K562 (cell line): ENCODE data around the gene MTREX. TPM values are rescaled to one million over a fixed set of nuclear protein-coding genes. Genes with fewer than 3 reads are reported as not detected.

Source experiments
- ATAC-seq: fragments of 200-7000 bp; cut with Tn5 transposase; 3 replicates; pipeline ENCODE4 v1.9.1; 2020; ENCODE audit warnings: moderate library complexity
- BruUV-seq: library from RNA; stranded (reverse); fragments of 400-500 nt; replicated peaks from 2 replicates; lab custom pipeline; 2021; lab: Mats Ljungman, UMichigan
- CTCF ChIA-PET: fragments of 300-600 bp; formaldehyde crosslinking; extraction: SDS; loops from one replicate; lab custom pipeline; 2021; ENCODE audit warnings: low intra/inter-chr PET ratio; lab: Yijun Ruan, JAX
- POLR2A ChIA-PET: fragments of 300-600, 350-650 bp; sonication (Branson Sonifier 250); formaldehyde crosslinking; extraction: SDS; loops from one replicate; lab custom pipeline; 2021; ENCODE audit warnings: antibody characterized with exemption, inconsistent platforms; lab: Yijun Ruan, JAX
- DNase-seq, 4 experiments: peaks; one replicate each; pipeline versions ENCODE4 v3.0.0 to v3.0.0-alpha.2; 2011 to 2018; ENCODE audit warnings: low spot score in 3 of 4, mixed read lengths in 3 of 4; ENCODE audit errors: extremely low read depth in 1 of 4
- FAIRE-seq: peaks from 2 replicates; lab custom pipeline; 2011; peaks lifted over from hg19 to GRCh38; lab: Jason Lieb, UNC
- H2AFZ ChIP-seq: 2 replicates; pipeline ENCODE4 v1.6.0; 2011; ENCODE audit warnings: low read depth, low read length, control low read depth, inconsistent platforms
- H3K27ac ChIP-seq: fragments of 200-600 bp; 3 replicates; pipeline ENCODE4 v1.8.0; 2011; ENCODE audit warnings: low read depth, mild to moderate bottlenecking, control low read depth, inconsistent platforms, low read length, moderate library complexity, mixed read lengths; ENCODE audit errors: extremely low read depth
- H3K27me3 ChIP-seq, 2 experiments: fragments of 300-600 bp in 1 of 2; 2 replicates in 1 of 2; 3 replicates in 1 of 2; pipeline versions ENCODE4 v1.6.0 to v1.8.0; 2011; ENCODE audit warnings: inconsistent platforms in 2 of 2, low read length in 2 of 2, mild to moderate bottlenecking in 1 of 2, mixed read lengths in 1 of 2, moderate library complexity in 1 of 2; ENCODE audit not compliant: control insufficient read depth in 2 of 2, insufficient read depth in 2 of 2
- H3K36me3 ChIP-seq: fragments of 300-600 bp; 3 replicates; pipeline ENCODE4 v1.8.0; 2011; ENCODE audit warnings: mild to moderate bottlenecking, low read length, inconsistent platforms; ENCODE audit not compliant: control insufficient read depth, insufficient read depth
- H3K4me1 ChIP-seq, 2 experiments: fragments of 200-600 bp in 1 of 2; replicated peaks in 1 of 2; 2 replicates in 1 of 2; 3 replicates in 1 of 2; pipeline versions ENCODE4 v1.5.1 to v1.8.0; 2011; ENCODE audit warnings: inconsistent platforms in 2 of 2, low read length in 2 of 2, mild to moderate bottlenecking in 1 of 2, mixed read lengths in 1 of 2, moderate library complexity in 1 of 2; ENCODE audit not compliant: control insufficient read depth in 2 of 2, insufficient read depth in 2 of 2
- H3K4me2 ChIP-seq: 2 replicates; pipeline ENCODE4 v1.6.1; 2011; ENCODE audit warnings: low read length, control low read depth, inconsistent platforms, mixed read lengths; ENCODE audit not compliant: insufficient read depth
- H3K4me3 ChIP-seq: fragments of 200-600 bp; sonication (generic), shearing (Covaris generic); 2 replicates; pipeline ENCODE4 v1.5.1; 2016; ENCODE audit warnings: control low read depth, inconsistent platforms
- H3K79me2 ChIP-seq: fragments of 200-600 bp; 3 replicates; pipeline ENCODE4 v1.8.0; 2011; ENCODE audit warnings: low read length, inconsistent platforms; ENCODE audit not compliant: control insufficient read depth, insufficient read depth
- H3K9ac ChIP-seq, 2 experiments: 2 replicates each; pipeline versions ENCODE4 v1.6.0 to v1.6.1; 2011; ENCODE audit warnings: low read depth in 2 of 2, low read length in 2 of 2, control low read depth in 1 of 2, inconsistent platforms in 1 of 2, mild to moderate bottlenecking in 1 of 2, mixed read lengths in 1 of 2; ENCODE audit not compliant: insufficient read depth in 1 of 2
- H3K9me1 ChIP-seq: one replicate; pipeline ENCODE4 v1.6.0; 2011; ENCODE audit warnings: inconsistent platforms, mild to moderate bottlenecking, low read length, moderate library complexity; ENCODE audit not compliant: control insufficient read depth, insufficient read depth
- H3K9me3 ChIP-seq: replicated peaks from 2 replicates; pipeline ENCODE4 v1.5.1; 2011; ENCODE audit warnings: low read depth, low read length, inconsistent platforms; ENCODE audit not compliant: control insufficient read depth, insufficient read depth
- H4K20me1 ChIP-seq: replicated peaks from 2 replicates; pipeline ENCODE4 v1.6.1; 2011; ENCODE audit warnings: low read length, inconsistent platforms, mixed read lengths; ENCODE audit not compliant: control insufficient read depth, insufficient read depth
- ARNT ChIP-seq, 2 experiments: fragments of 450-650 bp; IDR thresholded peaks; 2 replicates each; pipeline ENCODE4 v1.6.1; 2016; ENCODE audit warnings: mild to moderate bottlenecking in 1 of 2
- EP400 ChIP-seq: fragments of 450-650 bp; IDR thresholded peaks from 2 replicates; pipeline ENCODE4 v1.6.1; 2017; ENCODE audit warnings: antibody characterized with exemption, mild to moderate bottlenecking, moderate library complexity
- PRDM10 ChIP-seq: fragments of 450-650 bp; IDR thresholded peaks from 2 replicates; pipeline ENCODE4 v1.6.1; 2018; ENCODE audit not compliant: partially characterized antibody
- WGBS: fragments of 100-300 bp; shearing (Covaris generic); methylation state at CpG from one replicate; pipeline ENCODE4 v1.1.6; 2016; ENCODE audit warnings: low coverage, mixed read lengths; ENCODE audit not compliant: insufficient coverage; ENCODE audit errors: missing lambda C conversion rate; 5-methylcytosine and 5-hydroxymethylcytosine counted together
- in situ Hi-C: fragments of 300-500 bp; cut with MboI; formaldehyde crosslinking; loops from 4 replicates; pipeline ENCODE4 v1.15.0; 2018; ENCODE audit warnings: inconsistent platforms, mixed read lengths
- intact Hi-C: fragments of 100-400 bp; cut with micrococcal nuclease; formaldehyde crosslinking; loops from 2 replicates; pipeline ENCODE4 v1.14.2; 2022
- polyA plus RNA-seq, 8 experiments: library from polyadenylated mRNA; depleted of rRNA in 4 of 8; stranded (reverse) in 5 of 8; unstranded in 3 of 8; fragments of >200 nt; fragmentation: Nextera tagmentation in 2 of 8; fragmentation: Illumina TruSeq in 1 of 8; extraction: Ambion mirVana in 2 of 8; extraction: Trizol in 1 of 8; gene quantifications; 2 replicates each; pipeline versions ENCODE4 v1.2.1 to v1.2.3, GENCODE V29; 2011 to 2014; ENCODE audit warnings: inconsistent platforms in 1 of 8, missing spikeins in 1 of 8
- total RNA-seq, 7 experiments: library from RNA; depleted of rRNA in 6 of 7; stranded (reverse); fragments of >200 nt in 6 of 7; fragmentation: Illumina TruSeq in 2 of 7; extraction: Trizol in 2 of 7; gene quantifications; 2 replicates each; pipeline versions ENCODE4 v1.2.1 to v1.2.3, GENCODE V29; 2011 to 2021; ENCODE audit warnings: low replicate concordance in 1 of 7

The MTREX gene
- total and polyA plus RNA-seq, 9 of the 15 experiments (the other 6 are each of a cell fraction or from before 2014, with no cell fraction given), result 52.9 to 193 (median 150) TPM

- TF ChIP-seq ARNT (IDR thresholded peaks at IDR 0.05) (no peak), PRDM10 (no peak), EP400 (0 out of 2 replicates have a peak, but pooled peaks have one; percentile 9)
- H3K4me2 ChIP-seq, result no peak overlapping the region
- FAIRE-seq, result no peak
- intact Hi-C loops (no loop called here), in situ Hi-C loops (no loop called here)
- no peaks in the 10 kb centered on the region for H3K27me3 ChIP-seq
- H3K4me3 ChIP-seq, result no peak overlapping the region
- H2AFZ ChIP-seq, result no peak overlapping the region
- CTCF ChIA-PET, result no interaction called here
- no peaks in the 10 kb centered on the region for H3K9me3 ChIP-seq
- H4K20me1 ChIP-seq, result no peaks in the 10 kb centered on the region
- no peaks in the 10 kb centered on the region for H3K4me1 ChIP-seq
- no TSS peak for BruUV-seq
- no peak for DNase-seq
- ATAC-seq, result no peak
- no peak overlapping the region for H3K9ac ChIP-seq
- no peaks in the 10 kb centered on the region for H3K9me1 ChIP-seq
- 97% methylated on average over 2 of the region's 2 CpGs for WGBS
- POLR2A ChIA-PET, result no interaction called here
- H3K36me3 ChIP-seq, result peaks cover 78% of the 10 kb centered on the region
- H3K27ac ChIP-seq, result no peak overlapping the region
- peaks cover 63% of the 10 kb centered on the region for H3K79me2 ChIP-seq
Measured at GRCh38 chr5:55338092-55338613, 30.4 kb downstream of the MTREX start.
